Loucy (cell line): ENCODE measurements around the gene RNU7-1.
A peak's percentile ranks its signal among the peaks of the same experiment; 100 is the strongest.

Experiments used
- H2AFZ ChIP-seq: fragments of 200-600 bp; sonication (generic); 2 replicates; pipeline ENCODE4 v1.6.0; 2016; ENCODE audit warnings: antibody characterized with exemption, mild to moderate bottlenecking, low read length, moderate library complexity
- H3F3A ChIP-seq: fragments of 200-600 bp; 2 replicates; pipeline ENCODE4 v1.6.0; 2016; ENCODE audit warnings: antibody characterized with exemption, low read depth, mild to moderate bottlenecking
- H3K27me3 ChIP-seq: fragments of 200-600 bp; sonication (generic); 2 replicates; pipeline ENCODE4 v1.6.1; 2014; ENCODE audit warnings: low read length, mild to moderate bottlenecking; ENCODE audit not compliant: insufficient read depth, poor library complexity, severe bottlenecking
- H3K36me3 ChIP-seq: fragments of 200-600 bp; sonication (generic); 2 replicates; pipeline ENCODE4 v1.6.1; 2016; ENCODE audit warnings: low read length; ENCODE audit not compliant: insufficient read depth
- H3K4me1 ChIP-seq: fragments of 200-600 bp; sonication (generic); 2 replicates; pipeline ENCODE4 v1.5.1; 2014; ENCODE audit warnings: low read length, mild to moderate bottlenecking; ENCODE audit not compliant: insufficient read depth, poor library complexity, severe bottlenecking
- H3K4me2 ChIP-seq: fragments of 200-600 bp; sonication (generic); 2 replicates; pipeline ENCODE4 v1.6.0; 2014; ENCODE audit warnings: antibody characterized with exemption, low read length, low read depth, mild to moderate bottlenecking; ENCODE audit not compliant: poor library complexity, severe bottlenecking
- H3K4me3 ChIP-seq: fragments of 200-600 bp; sonication (generic); 2 replicates; pipeline ENCODE4 v1.5.1; 2014; ENCODE audit warnings: low read length, mild to moderate bottlenecking, mixed read lengths; ENCODE audit not compliant: poor library complexity, severe bottlenecking
- H3K79me2 ChIP-seq: fragments of 200-600 bp; sonication (generic); 2 replicates; pipeline ENCODE4 v1.6.1; 2014; ENCODE audit warnings: low read length; ENCODE audit not compliant: insufficient read depth
- H3K9ac ChIP-seq: fragments of 200-600 bp; sonication (generic); 2 replicates; pipeline ENCODE4 v1.6.0; 2014; ENCODE audit warnings: mild to moderate bottlenecking, low read depth, low read length, moderate library complexity; ENCODE audit not compliant: poor library complexity, severe bottlenecking
- H3K9me2 ChIP-seq: fragments of 200-600 bp; sonication (generic); replicated peaks from 2 replicates; pipeline ENCODE4 v1.6.1; 2016; ENCODE audit warnings: low read depth, low read length, mixed read lengths
- H3K9me3 ChIP-seq: fragments of 200-600 bp; sonication (generic); 2 replicates; pipeline ENCODE4 v1.6.1; 2014; ENCODE audit warnings: mild to moderate bottlenecking, antibody characterized with exemption, low read length, low read depth; ENCODE audit not compliant: insufficient read depth
- H4K20me1 ChIP-seq: fragments of 200-600 bp; sonication (generic); 2 replicates; pipeline ENCODE4 v1.6.0; 2014; ENCODE audit warnings: antibody characterized with exemption, low read length, mild to moderate bottlenecking; ENCODE audit not compliant: insufficient read depth, poor library complexity, severe bottlenecking
- EZH2phosphoT487 ChIP-seq: fragments of 200-600 bp; IDR thresholded peaks from 2 replicates; pipeline ENCODE4 v1.6.1; 2018; ENCODE audit warnings: antibody characterized with exemption, mild to moderate bottlenecking, moderate library complexity, borderline replicate concordance
- TF ChIP-seq, protein P1 (sequence below): fragments of 200-600 bp; sonication (generic); conservative IDR thresholded peaks from 2 replicates; pipeline ENCODE4 v1.5.1; 2014; ENCODE audit warnings: mild to moderate bottlenecking, antibody characterized with exemption, low read length

The RNU7-1 gene

DNA sequence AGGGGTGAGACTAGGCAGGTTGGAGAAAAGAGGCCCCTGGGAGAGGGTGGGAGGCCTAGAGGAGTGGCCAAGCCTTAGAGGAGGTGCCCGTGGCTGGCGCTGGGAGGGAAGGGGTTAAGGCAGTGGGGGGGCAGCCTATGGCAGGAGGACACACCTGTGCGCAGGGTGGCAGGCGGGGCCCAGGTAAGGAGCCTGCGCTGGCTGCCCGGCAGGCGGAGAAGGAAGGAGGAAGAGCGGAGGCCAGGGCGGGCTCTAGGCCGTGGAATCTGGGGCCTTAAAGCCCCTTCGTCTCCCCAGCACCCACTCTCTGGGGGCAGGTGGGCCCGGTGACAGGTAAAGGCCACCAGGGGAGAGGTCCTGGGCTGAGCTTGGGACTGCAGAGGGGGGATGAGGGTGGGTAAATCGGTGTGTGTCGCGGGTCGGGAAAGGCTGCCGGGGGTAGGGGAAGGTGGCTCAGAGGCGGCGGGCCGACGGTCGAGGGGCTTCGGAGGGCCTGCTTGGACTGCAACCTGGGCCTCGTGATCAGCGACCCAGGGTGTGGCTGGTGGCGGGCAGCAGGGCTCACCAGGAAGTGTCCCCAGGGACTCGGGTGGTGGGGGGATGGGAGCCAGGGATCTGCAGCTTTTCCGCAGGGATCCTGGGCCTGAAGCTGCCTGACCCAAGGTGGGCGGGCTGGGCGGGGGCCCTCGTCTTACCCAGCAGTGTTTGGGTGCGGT lies 19.6 kb downstream of the RNU7-1 start:
- TF ChIP-seq EZH2phosphoT487: no peak
- TF ChIP-seq, protein P1, sequence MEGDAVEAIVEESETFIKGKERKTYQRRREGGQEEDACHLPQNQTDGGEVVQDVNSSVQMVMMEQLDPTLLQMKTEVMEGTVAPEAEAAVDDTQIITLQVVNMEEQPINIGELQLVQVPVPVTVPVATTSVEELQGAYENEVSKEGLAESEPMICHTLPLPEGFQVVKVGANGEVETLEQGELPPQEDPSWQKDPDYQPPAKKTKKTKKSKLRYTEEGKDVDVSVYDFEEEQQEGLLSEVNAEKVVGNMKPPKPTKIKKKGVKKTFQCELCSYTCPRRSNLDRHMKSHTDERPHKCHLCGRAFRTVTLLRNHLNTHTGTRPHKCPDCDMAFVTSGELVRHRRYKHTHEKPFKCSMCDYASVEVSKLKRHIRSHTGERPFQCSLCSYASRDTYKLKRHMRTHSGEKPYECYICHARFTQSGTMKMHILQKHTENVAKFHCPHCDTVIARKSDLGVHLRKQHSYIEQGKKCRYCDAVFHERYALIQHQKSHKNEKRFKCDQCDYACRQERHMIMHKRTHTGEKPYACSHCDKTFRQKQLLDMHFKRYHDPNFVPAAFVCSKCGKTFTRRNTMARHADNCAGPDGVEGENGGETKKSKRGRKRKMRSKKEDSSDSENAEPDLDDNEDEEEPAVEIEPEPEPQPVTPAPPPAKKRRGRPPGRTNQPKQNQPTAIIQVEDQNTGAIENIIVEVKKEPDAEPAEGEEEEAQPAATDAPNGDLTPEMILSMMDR: no peak
- Histone ChIP-seq H3K27me3 (no peaks in the 10 kb centered on the region), H3K4me3 (no peak overlapping the region), H3K9ac (no peak overlapping the region), H3K79me2 (peaks cover 34% of the 10 kb centered on the region), H3K9me3 (no peaks in the 10 kb centered on the region), H4K20me1 (peaks cover 4% of the 10 kb centered on the region), H3K9me2 (no peaks in the 10 kb centered on the region), H3K4me1 (peaks cover 50% of the 10 kb centered on the region), H3K4me2 (no peak overlapping the region), H3K36me3 (peaks cover 26% of the 10 kb centered on the region; the same call in 1 of the 2 replicates), H3F3A (peaks cover 13% of the 10 kb centered on the region), H2AFZ (no peak overlapping the region)

DNA sequence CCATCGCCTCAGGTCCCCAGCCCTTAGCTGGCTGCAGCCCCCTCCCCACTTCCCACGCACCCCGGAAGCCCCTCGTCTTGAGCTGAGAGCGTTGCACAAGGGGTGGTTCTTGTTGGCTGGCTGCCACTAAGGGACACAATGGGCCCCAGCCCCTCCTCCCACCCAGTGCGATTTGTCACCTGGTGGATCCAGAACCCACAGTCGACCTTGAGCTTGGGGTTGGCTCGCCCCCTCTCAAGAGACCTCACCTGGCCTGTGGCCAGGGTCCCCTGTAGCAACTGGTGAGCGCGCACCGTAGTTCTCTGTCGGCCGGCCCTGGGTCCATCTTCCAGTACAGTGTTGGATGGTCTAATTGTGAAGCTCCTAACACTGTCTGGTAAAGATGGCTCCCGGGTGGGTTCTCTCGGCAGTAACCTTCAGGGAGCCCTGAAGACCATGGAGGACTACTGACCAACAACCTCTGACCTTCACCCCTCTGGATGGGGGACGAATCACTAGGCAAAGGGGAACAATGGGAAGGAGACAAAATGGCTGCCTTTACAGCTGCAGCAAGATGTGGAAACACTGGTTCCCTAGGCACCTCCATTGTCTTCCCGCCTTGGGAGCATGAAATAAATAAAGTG lies 20.3 kb downstream of the RNU7-1 start:
- no peaks in the 10 kb centered on the region for H3K9me2 ChIP-seq
- no peak for TF ChIP-seq EZH2phosphoT487
- TF ChIP-seq, protein P1: no peak
- no peak overlapping the region for H3K4me2 ChIP-seq
- H3K4me3 ChIP-seq: no peak overlapping the region
- H3K27me3 ChIP-seq: no peaks in the 10 kb centered on the region
- peaks cover 50% of the 10 kb centered on the region for H3K4me1 ChIP-seq
- peaks cover 30% of the 10 kb centered on the region; the same call in 1 of the 2 replicates for H3K36me3 ChIP-seq
- H2AFZ ChIP-seq: no peak overlapping the region
- H3K9me3 ChIP-seq: no peaks in the 10 kb centered on the region
- peaks cover 13% of the 10 kb centered on the region for H3F3A ChIP-seq
- peaks cover 12% of the 10 kb centered on the region for H4K20me1 ChIP-seq
- H3K79me2 ChIP-seq: peaks cover 35% of the 10 kb centered on the region
- H3K9ac ChIP-seq: no peak overlapping the region

DNA sequence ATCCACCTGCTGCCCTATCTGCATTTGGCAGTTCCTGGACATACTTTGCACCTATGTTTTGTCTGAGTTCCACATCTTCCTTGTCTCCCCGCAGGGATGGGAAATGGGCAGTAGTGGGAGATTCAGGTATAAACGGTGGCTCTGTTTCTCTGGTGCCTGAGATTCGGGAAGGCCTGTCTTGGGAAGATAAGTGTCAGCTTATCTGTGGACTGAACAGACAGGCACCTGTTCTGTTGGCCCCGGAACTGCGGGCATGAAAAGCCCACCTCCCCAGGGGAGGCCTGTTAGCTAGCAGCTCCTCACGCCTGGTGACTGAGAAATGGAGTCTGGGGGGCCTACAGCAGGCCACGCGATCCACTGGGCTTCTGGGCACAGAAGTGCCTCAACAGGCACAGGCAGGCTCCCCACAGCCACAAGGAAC lies 21.0 kb downstream of the RNU7-1 start:
- Histone ChIP-seq H3K4me3 (no peak overlapping the region), H3K27me3 (no peaks in the 10 kb centered on the region), H3K9ac (peak overlapping the region; percentile 36), H3K9me2 (no peaks in the 10 kb centered on the region), H3F3A (peaks cover 13% of the 10 kb centered on the region), H3K79me2 (peaks cover 38% of the 10 kb centered on the region), H3K9me3 (no peaks in the 10 kb centered on the region), H2AFZ (no peak overlapping the region), H3K4me1 (peaks cover 50% of the 10 kb centered on the region), H4K20me1 (peaks cover 17% of the 10 kb centered on the region), H3K4me2 (no peak overlapping the region), H3K36me3 (peaks cover 30% of the 10 kb centered on the region; the same call in 1 of the 2 replicates)
- no peak for TF ChIP-seq EZH2phosphoT487
- TF ChIP-seq, protein P1: no peak
